Kidney epithelial cell (primary cell): ENCODE measurements around the gene PPP2R5C. TPM values are rescaled to one million over a fixed set of nuclear protein-coding genes. Genes with fewer than 3 reads are reported as not detected.
A peak's percentile ranks its signal among the peaks of the same experiment; 100 is the strongest.

Experiments used
- DNase-seq: peaks from one replicate; pipeline ENCODE4 v3.0.0-alpha.2; 2010; ENCODE audit warnings: low read depth
- H3K27me3 ChIP-seq: 2 replicates; pipeline ENCODE4 v1.6.0; 2011; ENCODE audit warnings: low read length; ENCODE audit not compliant: control insufficient read depth, insufficient read depth
- H3K36me3 ChIP-seq: 2 replicates; pipeline ENCODE4 v1.5.1; 2011; ENCODE audit warnings: low read length; ENCODE audit not compliant: control insufficient read depth, insufficient read depth
- H3K4me3 ChIP-seq: 2 replicates; pipeline ENCODE4 v1.5.1; 2011; ENCODE audit warnings: low read depth, mild to moderate bottlenecking, control low read depth, low read length
- total RNA-seq: library from RNA; depleted of rRNA; stranded (reverse); fragments of >200 nt; gene quantifications from 2 replicates; pipeline ENCODE4 v1.2.3, GENCODE V29; 2015
- TF ChIP-seq, protein P1 (sequence below): IDR thresholded peaks from 2 replicates; pipeline ENCODE4 v1.5.1; 2011; ENCODE audit warnings: mild to moderate bottlenecking, moderate library complexity, low read length, control low read depth, inconsistent platforms; ENCODE audit not compliant: insufficient read depth, poor library complexity, severe bottlenecking

PPP2R5C gene
- total RNA-seq, 1 donor from 2014 or later, result 79.6 TPM

DNA sequence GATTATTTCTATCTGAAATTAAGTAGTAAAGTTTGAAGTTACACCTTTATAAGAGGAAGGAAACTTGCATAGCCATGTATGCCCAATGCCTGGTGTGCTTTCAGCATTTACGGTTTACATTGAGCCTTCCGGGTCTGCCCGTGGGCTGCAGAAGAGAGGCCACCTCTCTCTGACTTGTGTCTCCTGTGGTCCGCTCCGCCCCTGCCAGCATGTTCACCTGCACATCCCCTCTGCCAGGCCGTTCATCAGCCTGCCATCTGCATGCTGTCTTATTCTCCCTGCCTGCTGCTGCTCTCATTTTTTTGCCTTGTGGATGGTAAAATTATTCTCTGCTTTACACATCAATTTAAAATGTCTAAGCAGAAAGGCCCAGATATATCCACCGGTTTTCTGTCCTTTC lies 161.4 kb downstream of the PPP2R5C start:
- TF ChIP-seq, protein P1, sequence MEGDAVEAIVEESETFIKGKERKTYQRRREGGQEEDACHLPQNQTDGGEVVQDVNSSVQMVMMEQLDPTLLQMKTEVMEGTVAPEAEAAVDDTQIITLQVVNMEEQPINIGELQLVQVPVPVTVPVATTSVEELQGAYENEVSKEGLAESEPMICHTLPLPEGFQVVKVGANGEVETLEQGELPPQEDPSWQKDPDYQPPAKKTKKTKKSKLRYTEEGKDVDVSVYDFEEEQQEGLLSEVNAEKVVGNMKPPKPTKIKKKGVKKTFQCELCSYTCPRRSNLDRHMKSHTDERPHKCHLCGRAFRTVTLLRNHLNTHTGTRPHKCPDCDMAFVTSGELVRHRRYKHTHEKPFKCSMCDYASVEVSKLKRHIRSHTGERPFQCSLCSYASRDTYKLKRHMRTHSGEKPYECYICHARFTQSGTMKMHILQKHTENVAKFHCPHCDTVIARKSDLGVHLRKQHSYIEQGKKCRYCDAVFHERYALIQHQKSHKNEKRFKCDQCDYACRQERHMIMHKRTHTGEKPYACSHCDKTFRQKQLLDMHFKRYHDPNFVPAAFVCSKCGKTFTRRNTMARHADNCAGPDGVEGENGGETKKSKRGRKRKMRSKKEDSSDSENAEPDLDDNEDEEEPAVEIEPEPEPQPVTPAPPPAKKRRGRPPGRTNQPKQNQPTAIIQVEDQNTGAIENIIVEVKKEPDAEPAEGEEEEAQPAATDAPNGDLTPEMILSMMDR, result no peak
- Histone ChIP-seq H3K27me3 (no peaks in the 10 kb centered on the region), H3K36me3 (peaks cover 2% of the 10 kb centered on the region), H3K4me3 (no peak overlapping the region)
- DNase-seq, result no peak

DNA sequence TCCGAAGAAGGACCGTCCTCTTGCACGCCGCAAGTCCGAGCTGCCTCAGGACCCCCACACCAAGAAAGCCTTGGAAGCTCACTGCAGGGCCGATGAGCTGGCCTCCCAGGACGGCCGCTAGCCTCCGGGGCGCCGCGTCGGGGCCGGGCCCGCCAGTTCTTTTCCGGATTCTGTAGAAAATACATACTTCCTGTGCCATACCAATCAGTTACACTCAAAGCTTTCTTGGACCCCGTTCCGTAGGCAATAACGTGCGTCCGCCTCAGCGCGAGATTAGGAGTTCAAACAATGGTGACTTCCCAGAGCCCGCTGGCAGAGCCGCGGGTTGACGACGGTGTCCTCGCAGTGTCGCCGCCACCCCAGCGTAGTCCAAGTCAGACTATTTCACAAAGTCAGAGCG lies 163.6 kb downstream of the PPP2R5C start:
- Histone ChIP-seq H3K27me3 (no peaks in the 10 kb centered on the region), H3K4me3 (no peak overlapping the region), H3K36me3 (peaks cover 5% of the 10 kb centered on the region)
- DNase-seq, result no peak
- TF ChIP-seq, protein P1, result no peak

DNA sequence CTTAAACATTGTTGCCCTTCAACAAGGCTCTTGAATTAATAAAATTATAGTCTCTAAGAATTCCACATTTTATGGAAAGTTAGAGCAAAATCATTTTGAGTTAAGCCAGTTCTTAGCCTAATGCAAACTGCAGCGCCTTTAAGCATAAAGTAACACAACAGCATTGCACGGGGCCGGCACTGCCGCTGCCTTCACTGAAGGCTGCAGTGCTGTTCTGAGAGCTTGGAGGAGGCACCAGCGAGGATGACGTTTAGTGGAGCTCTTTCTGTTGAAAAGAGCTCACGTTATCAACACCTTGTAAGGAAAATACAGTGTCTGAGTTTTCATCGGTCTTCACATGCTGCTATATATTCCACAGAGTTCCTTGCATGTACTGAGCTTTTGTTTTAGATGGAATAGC lies 164.6 kb downstream of the PPP2R5C start:
- no peak for DNase-seq
- TF ChIP-seq, protein P1, result no peak
- Histone ChIP-seq H3K27me3 (no peaks in the 10 kb centered on the region), H3K4me3 (no peak overlapping the region), H3K36me3 (peaks cover 5% of the 10 kb centered on the region)

DNA sequence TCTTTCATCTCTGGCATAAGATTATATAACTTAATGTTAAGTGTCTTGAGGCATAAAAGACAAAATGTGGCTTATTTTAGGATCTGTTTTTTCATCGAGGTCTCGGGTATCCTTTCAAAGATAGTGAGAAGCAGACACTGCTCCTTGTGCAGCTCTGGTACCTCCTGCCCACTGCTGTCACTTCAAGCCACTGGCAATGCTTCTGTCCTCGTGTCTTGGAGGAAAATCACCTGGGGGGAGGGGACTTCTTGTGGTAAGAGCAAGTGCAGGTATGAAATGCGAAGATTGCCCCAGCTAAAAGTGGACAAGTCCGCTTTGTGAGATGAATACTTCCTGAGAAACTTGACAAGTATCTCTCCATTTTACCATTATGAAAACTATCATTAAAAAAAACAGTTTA lies 165.1 kb downstream of the PPP2R5C start:
- Histone ChIP-seq H3K4me3 (no peak overlapping the region), H3K27me3 (no peaks in the 10 kb centered on the region), H3K36me3 (peaks cover 5% of the 10 kb centered on the region)
- no peak for DNase-seq
- TF ChIP-seq, protein P1, result no peak

DNA sequence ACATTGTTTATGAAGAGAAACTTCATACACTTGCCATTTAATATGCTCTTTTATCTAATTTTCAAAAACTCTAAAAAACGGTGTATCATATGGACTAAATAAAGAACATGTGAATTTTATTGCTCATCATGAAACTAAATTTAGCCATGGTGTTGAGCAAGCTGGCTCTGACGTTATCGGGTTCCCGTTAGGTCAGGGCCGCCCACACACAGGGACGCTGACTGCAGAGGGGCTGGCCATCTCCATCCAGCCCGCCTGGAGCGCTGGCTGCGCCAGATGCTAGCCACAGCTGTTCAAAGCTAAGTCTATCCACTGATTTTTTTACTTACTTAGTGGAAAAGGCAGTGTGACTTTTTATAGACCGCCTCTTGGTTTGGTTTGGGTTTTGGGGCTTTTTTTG lies 166.3 kb downstream of the PPP2R5C start:
- Histone ChIP-seq H3K27me3 (no peaks in the 10 kb centered on the region), H3K36me3 (peaks cover 5% of the 10 kb centered on the region), H3K4me3 (no peak overlapping the region)
- TF ChIP-seq, protein P1, result no peak
- peak; percentile 26 for DNase-seq

DNA sequence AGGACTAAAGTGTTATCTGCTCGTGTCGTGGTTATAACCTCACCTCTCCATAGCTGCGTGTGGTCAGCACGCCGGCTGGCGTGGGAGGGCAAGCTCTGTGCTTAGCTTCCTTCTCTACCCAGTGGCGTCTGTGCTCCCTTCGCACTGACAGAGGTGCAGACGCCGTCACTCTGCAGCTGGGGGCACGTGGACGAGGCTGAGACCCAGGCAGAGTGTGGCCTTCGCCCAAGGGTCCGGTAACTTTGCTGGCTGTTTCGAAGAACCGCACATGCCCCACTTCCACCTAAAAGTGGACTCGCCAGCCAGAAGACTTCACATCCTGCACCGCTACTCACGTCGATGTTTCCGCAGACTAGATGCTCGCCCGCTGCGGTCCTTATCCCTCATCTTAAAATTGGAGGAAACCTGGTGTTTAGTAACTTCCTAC lies 166.9 kb downstream of the PPP2R5C start:
- H3K4me3 ChIP-seq, result no peak overlapping the region
- TF ChIP-seq, protein P1, result no peak
- no peak for DNase-seq
- peaks cover 3% of the 10 kb centered on the region for H3K36me3 ChIP-seq
- H3K27me3 ChIP-seq, result peaks cover 4% of the 10 kb centered on the region
